NCI-H510A treated with DMSO at 0.1 percent for 48 hours (cell line): ENCODE measurements around the gene PIK3CB.

Experiments used
- DNase-seq: peaks from one replicate; lab custom pipeline; 2025; lab: John Stamatoyannopoulos, UW

The PIK3CB gene

DNA sequence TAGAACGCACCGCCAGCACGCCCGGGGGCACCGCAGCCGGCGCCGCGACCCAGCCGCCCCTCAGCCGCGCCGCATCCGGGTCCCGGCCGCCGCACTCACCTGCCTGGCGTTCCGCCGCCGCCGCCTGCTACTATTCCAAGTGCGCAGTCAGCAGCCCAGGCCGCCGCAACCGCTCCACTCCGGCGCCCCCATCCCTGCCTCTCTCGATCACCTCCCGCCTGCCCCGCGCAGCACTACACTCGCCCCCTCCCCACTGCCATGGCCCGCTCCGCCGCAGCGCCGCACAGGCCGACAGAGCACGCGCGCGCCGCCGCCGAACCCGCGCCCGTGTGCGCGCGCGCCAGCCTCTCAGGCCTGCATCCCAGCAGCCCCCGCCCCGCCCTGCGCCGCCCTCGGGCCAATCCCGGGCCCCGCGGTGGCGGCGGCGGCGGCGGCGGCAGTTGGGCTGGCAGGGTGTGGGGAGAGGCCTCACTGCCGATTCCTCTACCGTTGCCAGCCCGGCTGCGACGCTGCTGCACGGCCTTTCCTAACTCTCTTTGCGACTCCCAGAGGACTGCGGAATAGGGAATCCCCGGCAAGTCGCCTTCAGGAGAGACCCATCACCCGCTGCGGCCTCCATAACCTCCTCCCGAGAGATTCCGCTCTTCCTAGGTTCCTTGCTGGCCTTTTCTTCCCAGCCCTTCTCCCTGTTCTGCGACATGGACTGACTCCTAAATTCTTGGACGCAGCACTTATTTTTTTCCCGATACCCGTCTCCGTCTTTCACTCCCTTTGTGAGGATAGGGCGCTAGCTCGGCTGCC is at the start of gene PIK3CB:
TSS of gene PIK3CB (minus strand) at position 333 of the 801 bp plus-strand sequence. CDS start 75,585 bp downstream, outside the sequence.
- peak; percentile 50 for DNase-seq

- DNase-seq = no peak
Observed at GRCh38 chr3:138881233-138881632, 46.5 kb upstream of the PIK3CB start.

DNA sequence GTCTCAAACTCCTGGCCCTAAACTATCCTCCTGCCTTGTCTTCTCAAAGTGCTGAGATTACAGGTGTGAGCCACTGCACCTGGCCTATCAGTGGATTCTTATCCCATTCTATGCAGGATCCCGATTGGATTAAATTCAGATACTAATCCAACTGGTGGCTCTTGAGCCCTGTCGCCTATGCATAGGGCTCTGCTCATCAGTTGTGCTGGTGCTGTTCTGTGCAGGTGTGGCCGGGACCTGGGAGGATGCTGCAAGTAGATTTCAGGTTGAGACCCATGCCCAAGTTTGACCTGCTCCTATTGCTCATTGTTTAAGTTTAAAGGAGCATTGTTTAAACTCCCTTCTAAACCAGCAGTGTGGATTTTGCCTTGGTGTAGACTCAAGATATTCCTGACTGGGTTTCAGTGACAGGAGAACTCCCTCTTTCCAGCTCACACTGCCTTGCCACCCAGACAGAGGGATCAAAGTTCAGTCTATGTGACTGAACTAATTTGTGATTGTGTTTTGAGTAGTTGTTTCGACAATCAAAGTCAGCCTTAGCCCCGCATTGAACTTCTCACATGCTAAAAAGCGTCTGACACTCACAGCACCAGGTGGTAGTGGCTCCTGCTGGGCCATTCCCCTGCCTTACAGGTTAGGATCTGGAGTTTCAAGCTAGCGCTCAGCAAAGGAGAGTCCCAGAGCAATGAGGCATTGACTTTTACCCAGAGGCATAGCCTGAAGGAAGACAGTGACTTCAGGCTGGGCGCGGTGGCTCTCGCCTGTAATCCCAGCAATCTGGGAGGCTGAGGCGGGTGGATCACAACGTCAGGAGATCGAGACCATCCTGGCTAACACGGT is 45.0 kb upstream of the PIK3CB start:
- no peak for DNase-seq

GRCh38 chr3:138877226-138877625 is 42.5 kb upstream of the PIK3CB start:
- no peak for DNase-seq

DNA sequence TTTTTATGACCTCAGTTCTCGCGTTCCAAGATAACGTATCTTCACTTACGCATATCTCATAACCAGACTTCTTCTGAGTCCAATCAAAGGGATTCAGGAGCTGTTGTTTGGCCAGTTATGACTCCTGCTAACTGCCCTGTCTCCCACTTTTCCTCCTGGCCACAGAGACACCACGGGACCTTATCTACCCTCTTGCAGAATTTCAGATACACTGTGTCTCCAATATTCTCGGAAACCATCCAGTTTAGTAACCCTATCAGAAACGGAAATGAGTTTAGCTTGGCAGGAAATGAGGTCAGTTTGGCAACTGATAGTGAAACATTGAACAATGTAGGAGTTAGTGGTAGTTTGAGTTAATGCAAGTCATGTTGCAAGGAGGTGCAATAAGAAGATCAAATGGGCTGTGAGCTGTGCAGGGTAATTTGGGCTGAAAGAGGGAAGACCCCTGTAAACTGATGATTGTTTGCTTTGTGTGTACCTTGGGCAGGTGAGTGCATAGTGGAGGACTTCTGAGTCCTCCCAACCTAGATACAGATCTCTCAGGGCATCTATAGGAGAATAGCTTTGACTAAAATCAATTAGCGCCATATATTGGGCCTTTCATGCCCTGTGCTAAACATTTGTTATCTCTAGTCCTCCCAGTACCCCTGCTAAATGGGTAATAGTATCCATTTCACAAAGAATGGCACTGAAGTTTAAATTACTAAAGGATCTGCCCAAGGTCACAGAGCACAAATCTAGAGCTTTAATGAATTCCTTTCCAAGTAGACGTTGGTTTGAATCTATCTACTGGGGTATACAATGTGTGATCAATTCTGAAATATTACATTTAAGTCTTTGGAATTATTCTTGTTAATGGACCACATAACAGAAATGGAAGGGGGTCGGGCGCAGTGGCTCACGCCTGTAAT is 41.3 kb upstream of the PIK3CB start:
- no peak for DNase-seq

DNA sequence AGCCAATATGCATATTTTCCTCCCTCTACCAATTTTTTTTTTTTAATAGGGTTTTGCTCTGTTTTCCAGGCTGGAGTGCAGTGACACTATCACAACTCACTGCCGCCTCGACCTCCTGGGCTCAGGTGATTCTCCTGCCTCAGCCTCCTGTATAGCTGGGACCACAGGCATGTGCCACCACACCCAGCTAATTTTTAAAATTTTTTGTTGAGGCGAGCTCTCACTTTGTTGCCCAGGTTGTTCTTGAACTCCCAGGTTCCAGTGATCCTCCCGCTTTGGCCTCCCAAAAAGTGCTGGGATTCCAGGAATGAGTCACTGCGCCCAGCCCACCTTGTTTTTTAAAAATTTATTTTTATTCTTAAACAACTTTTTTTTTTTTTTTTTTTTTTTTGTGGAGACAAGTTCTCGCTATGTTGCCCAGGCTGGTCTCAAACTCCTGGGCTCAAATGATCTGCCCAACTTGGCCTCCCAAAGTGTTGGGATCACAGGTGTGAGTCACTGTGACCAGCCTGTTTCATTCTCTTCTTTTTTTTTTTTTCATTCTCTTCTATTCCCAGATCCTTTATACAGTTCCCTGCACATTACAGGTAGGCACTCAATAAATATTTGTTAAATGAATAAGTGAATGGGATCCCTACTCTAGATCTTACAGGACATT is 40.5 kb upstream of the PIK3CB start:
- no peak for DNase-seq

DNA sequence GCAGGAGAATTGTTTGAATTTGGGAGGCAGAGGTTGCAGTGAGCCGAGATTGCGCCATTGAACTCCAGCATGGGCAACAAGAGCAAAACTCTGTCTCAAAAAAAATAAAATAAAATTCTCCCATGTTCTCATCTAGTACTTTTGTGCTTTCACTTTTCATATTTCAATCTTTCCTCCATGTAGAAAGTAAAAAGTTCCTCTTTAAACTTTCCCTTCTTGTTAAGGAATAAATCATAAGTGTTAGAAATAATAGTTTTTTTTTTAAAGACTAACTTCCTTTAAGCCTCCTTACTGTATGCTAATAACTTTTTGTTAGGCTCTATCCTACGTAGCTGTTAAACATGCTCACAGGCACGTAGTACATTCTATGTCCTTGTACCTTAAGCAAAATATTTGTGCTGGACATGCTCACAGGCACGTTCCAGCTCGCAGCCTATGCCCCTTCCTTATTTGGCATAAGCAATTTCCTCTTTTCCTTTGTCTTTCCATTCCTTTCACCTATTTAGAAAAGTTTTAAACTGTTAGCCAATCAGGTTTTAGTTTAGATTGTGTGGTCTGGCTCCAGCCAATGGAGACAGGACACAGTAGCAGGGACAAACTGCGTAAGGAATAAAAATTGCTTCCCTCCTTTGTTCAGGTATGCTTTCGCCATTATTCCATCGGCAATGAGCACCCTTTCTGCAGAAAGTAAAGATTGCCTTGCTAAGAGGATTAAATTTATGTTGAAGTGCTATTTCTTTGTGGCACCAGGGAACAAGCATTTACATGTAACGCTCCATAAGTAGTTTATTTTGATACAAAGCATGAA is 38.9 kb upstream of the PIK3CB start:
- no peak for DNase-seq

GRCh38 chr3:138872632-138873031 is 37.9 kb upstream of the PIK3CB start:
- no peak for DNase-seq

- no peak for DNase-seq
Observed at GRCh38 chr3:138867996-138868395, 33.3 kb upstream of the PIK3CB start.

GRCh38 chr3:138863776-138864113 is 29.0 kb upstream of the PIK3CB start:
- no peak for DNase-seq

- DNase-seq = no peak
Observed at GRCh38 chr3:138862924-138863775, 28.4 kb upstream of the PIK3CB start.

DNA sequence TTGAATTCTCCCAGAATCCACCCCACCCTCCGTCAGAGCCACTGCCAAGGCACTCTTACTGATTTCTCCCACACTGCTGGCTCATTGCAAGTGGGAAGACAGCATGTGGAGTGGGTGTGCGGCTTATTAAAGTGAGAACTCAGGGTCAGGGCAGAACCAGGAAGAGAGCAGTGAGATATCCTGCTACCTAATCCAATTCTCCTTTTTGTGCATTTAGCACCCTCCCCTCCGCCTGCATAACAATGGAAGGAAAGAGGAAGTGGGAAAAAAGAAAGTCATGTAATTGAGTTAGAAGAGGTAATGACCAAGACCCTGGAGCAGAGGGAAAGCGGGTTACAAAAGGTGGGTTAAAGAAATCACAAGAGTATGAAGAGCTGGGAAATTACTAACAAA is 27.8 kb upstream of the PIK3CB start:
- no peak for DNase-seq

DNA sequence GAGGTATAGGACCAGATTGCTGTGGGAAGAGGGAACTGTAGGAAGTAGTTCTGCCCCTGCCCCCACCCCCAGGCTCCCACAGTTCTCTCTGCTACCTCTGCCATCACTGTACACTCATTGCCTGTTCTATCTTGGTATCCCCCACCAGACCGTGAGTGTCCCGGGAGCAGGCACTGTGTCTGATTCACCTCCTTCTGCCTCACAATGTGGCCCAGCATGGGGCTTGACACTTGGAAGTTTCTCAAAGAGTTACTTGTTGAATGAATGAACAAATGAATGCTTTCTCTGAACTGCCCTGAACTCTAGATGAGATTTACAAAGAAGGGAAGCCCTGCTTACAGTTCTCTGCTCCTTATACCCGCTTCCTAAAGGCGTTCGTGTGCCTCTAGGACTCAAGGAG is 27.1 kb upstream of the PIK3CB start:
- DNase-seq = no peak

DNA sequence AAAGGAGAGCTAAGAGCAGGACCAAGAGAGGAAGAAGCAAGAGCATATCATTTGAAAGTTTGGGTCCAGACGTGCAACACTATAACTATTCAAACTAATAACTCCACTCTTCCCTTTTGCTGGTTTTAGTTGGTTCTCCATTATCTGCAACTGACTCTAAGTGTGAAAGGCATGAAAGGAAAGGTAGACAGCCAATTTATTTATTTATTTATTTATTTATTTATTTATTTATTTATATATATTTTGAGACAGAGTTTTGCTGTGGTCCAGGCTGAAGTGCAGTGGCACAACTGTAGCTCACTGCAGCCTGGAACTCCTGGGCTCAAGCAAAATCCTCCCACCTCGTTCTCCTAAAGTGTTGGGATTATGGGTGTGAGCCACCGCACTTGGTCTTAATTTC is 22.1 kb upstream of the PIK3CB start:
- no peak for DNase-seq

GRCh38 chr3:138854940-138855339 is 20.2 kb upstream of the PIK3CB start:
- no peak for DNase-seq

- DNase-seq = no peak
Observed at GRCh38 chr3:138854204-138854603, 19.5 kb upstream of the PIK3CB start.

DNA sequence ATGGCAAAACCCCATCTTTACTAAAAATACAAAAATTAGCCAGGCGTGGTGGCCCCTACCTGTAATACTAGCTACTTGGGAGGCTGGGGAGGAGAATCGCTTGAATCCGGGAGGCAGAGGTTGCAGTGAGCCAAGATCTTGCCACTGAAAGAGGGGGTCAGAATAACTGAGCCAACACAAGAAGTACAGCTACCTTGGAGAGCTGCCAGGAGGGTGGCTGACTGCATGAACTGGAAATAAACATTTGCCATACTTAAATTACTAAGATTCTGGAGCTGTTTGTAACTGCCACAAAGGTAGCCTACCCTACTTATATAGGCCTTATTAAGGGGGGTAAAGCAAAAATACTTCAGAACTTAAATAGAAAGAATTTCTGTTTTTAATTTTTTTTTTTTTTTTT is 15.4 kb upstream of the PIK3CB start:
- no peak for DNase-seq

GRCh38 chr3:138849222-138849940 is 14.7 kb upstream of the PIK3CB start:
- no peak for DNase-seq

- DNase-seq = no peak
Observed at GRCh38 chr3:138848696-138849095, 14.0 kb upstream of the PIK3CB start.
